Duodenal mucosa (tissue), 2 donors: ENCODE data around the gene ARHGAP18.

Source experiments
- H3K27ac ChIP-seq: one replicate; pipeline ENCODE4 v1.7.0; 2013; ENCODE audit warnings: low read depth, low read length
- H3K27me3 ChIP-seq, 2 donors: one replicate each; pipeline ENCODE4 v1.7.0; 2013; ENCODE audit warnings: low read length in 2 of 2, control low read depth in 1 of 2; ENCODE audit not compliant: insufficient read depth in 2 of 2, control insufficient read depth in 1 of 2
- H3K36me3 ChIP-seq, 2 donors: one replicate each; pipeline ENCODE4 v1.7.0; 2013; ENCODE audit warnings: low read length in 2 of 2, control low read depth in 1 of 2; ENCODE audit not compliant: insufficient read depth in 2 of 2, control insufficient read depth in 1 of 2
- H3K4me1 ChIP-seq, 2 donors: one replicate each; pipeline ENCODE4 v1.7.0; 2013; ENCODE audit warnings: low read length in 2 of 2, control low read depth in 1 of 2; ENCODE audit not compliant: insufficient read depth in 2 of 2, control insufficient read depth in 1 of 2
- H3K4me3 ChIP-seq, 2 donors: one replicate each; pipeline ENCODE4 v1.7.0; 2013; ENCODE audit warnings: low read length in 2 of 2, low read depth in 1 of 2
- H3K9ac ChIP-seq, 2 donors: one replicate each; pipeline ENCODE4 v1.7.0; 2013; ENCODE audit warnings: low read length in 2 of 2, low read depth in 1 of 2
- H3K9me3 ChIP-seq, 2 donors: one replicate each; pipeline ENCODE4 v1.7.0; 2013; ENCODE audit warnings: low read length in 2 of 2, control low read depth in 1 of 2; ENCODE audit not compliant: control insufficient read depth in 1 of 2

The ARHGAP18 gene

DNA sequence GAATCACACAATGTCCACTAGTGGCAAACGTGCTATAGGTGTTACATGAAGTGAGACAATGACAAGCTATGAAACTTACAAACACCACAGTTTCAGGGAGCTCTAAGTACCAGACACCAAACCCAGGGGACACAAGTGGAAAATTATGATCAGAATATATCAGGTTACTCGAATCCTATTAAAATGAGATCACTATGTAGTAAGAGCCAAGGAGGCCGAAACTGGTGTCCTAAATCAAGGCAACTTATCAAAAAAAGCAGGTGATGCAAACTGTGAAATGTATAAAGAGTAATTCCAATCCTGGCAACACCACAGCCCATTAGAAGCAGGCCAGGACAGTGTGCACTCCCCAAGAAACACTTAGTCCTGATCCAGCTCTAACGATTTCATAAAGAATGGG lies 100.3 kb downstream of the ARHGAP18 start:
- peaks cover 7 to 20% of the 10 kb centered on the region in 2 donors for H3K36me3 ChIP-seq
- no peaks in the 10 kb centered on the region for H3K27me3 ChIP-seq
- H3K9ac ChIP-seq = no peak overlapping the region
- H3K9me3 ChIP-seq = no peaks in the 10 kb centered on the region
- no peak overlapping the region for H3K27ac ChIP-seq
- no peak overlapping the region for H3K4me3 ChIP-seq
- H3K4me1 ChIP-seq = peaks cover 0 to 4% of the 10 kb centered on the region in 2 donors

DNA sequence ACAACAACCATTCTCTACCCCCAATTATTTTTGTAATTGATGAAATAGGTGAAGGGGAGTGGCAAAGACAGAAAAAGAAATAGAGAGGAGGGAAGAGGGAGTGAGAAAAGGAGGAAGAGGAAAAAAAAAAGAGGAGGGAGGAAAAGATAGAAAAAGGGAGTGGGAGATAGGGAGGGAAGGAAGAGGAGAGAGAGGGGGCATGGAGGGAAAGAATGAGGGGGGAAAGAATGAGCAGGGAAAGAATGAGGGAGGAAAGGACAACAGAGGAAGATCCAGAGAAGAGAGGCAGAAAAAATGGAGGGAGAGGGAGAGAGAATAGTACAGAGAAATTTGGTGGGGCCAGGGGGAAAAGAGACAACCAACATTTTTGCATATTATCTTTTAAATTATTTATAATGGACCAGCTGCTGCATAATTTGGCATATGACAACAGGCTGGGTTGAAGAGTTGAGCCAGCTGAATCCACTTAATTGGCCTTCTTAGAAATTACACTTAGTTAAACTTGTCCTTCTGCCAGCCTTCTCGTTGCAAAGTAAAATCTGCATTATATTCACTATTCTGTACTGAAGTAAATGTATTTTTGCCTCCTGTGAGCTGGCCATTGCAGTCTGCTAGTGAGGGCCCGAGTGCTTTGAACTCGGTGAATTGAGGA lies 101.0 kb downstream of the ARHGAP18 start:
- Histone ChIP-seq H3K9me3 (no peaks in the 10 kb centered on the region), H3K4me1 (peaks cover 0 to 4% of the 10 kb centered on the region in 2 donors), H3K27ac (no peak overlapping the region), H3K4me3 (no peak overlapping the region), H3K9ac (no peak overlapping the region), H3K36me3 (peaks cover 7 to 21% of the 10 kb centered on the region in 2 donors), H3K27me3 (no peaks in the 10 kb centered on the region)

DNA sequence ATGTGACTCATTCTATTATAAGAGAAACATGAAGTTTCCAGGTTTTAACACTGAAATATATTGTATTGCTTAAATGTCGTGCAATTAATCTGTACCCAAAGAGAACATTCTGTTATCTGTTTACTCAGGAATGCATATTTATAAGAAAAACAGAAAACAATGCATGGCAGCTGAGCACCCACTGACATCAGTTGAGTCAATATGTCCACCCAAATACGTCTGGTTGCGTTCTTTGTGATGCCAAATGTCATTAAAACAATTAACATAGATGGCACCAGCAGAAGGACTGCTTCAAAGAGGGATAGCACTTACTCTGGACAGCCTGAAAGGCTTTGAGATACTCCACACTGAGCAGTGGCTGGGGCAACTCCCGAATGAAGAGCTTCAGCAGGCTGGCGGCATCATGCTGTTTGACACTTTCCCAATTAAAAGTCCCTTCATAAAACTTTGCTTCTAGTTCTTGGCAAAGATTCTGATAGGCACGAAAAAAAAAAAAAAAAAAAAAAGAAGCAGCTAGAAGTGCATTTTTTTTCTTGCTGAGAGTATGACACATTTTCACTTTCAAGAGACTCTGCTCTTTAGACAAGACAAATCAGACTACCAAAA lies 102.3 kb downstream of the ARHGAP18 start:
- peaks cover 10 to 24% of the 10 kb centered on the region in 2 donors for H3K36me3 ChIP-seq
- no peaks in the 10 kb centered on the region for H3K9me3 ChIP-seq
- H3K4me1 ChIP-seq = peaks cover 0 to 4% of the 10 kb centered on the region in 2 donors
- no peaks in the 10 kb centered on the region for H3K27me3 ChIP-seq
- no peak overlapping the region for H3K27ac ChIP-seq
- no peak overlapping the region for H3K4me3 ChIP-seq
- H3K9ac ChIP-seq = no peak overlapping the region

DNA sequence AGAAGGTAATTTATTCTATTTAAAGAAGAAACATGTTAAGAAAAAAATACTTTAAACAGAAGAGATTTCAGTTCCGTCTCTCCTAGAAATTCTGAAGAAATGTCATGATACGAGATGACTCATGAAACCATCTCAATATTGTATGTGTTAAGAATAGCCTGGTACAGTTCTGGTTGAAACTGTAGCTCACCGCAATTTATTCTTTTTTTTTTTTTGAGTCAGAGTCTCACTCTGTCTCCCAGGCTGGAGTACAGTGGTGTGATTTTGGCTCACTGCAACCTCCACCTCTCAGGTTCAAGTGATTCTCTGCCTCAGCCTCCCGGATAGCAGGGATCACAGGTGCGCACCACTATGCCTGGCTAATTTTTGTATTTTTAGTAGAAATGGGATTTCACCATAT lies 103.3 kb downstream of the ARHGAP18 start:
- Histone ChIP-seq H3K27me3 (no peaks in the 10 kb centered on the region), H3K27ac (no peak overlapping the region), H3K36me3 (peaks cover 10 to 21% of the 10 kb centered on the region in 2 donors), H3K4me1 (no peaks in the 10 kb centered on the region), H3K9ac (no peak overlapping the region), H3K9me3 (no peaks in the 10 kb centered on the region), H3K4me3 (no peak overlapping the region)

DNA sequence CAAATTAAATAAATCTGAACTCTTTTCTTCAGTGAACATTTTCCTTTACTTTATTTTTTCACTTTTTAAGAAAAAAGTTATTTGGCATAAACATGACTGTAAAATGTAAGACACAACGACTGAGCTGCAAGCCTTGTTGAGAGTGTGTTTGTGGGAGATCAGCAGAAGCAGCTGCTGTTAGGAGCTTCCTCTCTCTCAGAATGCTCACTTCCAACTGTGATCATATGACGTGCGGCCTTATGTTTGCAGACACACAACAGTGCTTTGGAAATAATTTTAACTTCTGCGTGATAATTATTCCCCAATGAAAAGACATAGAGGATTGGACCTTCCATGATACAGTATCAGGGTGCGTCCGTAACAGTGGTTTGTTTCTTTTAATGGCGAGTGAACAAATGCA lies 104.0 kb downstream of the ARHGAP18 start:
- peaks cover 10 to 21% of the 10 kb centered on the region in 2 donors for H3K36me3 ChIP-seq
- no peaks in the 10 kb centered on the region for H3K9me3 ChIP-seq
- H3K9ac ChIP-seq = no peak overlapping the region
- no peaks in the 10 kb centered on the region for H3K27me3 ChIP-seq
- H3K4me3 ChIP-seq = no peak overlapping the region
- H3K4me1 ChIP-seq = no peaks in the 10 kb centered on the region
- H3K27ac ChIP-seq = no peak overlapping the region

DNA sequence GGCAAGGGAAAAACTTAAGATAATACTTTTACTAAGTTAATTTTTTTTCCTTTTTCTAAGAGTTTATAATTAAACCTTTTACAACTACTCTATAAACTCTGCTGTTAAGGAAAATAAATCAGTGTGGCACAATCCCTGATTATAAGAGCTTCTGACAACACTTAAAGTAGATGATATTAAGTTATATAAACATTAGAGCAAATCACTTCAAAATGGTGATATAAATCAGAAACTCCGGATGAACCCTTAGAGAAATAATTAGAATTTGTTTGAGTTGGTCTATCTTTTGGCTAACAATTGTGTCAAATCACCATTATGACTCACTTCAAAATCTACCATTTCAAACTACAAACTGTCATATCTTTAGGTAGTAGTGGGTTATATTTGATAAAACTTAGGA lies 104.9 kb downstream of the ARHGAP18 start:
- no peak overlapping the region for H3K27ac ChIP-seq

DNA sequence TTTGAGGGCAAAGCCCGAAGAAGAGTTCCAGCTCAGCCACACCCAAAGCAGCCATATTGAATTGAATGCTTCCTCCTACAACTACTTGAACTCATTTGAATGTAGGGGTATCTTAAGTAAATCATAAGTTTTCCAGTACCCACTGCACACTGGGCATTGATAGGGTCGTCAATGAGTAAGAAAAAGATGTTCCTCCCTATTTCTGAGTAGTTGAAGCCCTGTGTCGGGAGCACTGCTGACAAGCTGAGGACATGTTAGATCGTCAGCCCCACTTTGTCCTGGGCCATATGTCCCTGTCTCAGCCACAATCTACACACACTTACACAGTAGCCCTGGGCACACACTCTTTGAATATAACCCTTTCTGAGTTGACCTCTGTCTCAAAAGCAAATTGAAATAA lies 105.7 kb downstream of the ARHGAP18 start:
- Histone ChIP-seq H3K9me3 (no peaks in the 10 kb centered on the region), H3K9ac (no peak overlapping the region), H3K4me3 (no peak overlapping the region), H3K36me3 (peaks cover 10 to 18% of the 10 kb centered on the region in 2 donors), H3K27ac (no peak overlapping the region), H3K27me3 (no peaks in the 10 kb centered on the region), H3K4me1 (no peaks in the 10 kb centered on the region)

More for the DNA sequence above, 104.9 kb downstream of the ARHGAP18 start:
- Histone ChIP-seq H3K27me3 (no peaks in the 10 kb centered on the region), H3K9me3 (no peaks in the 10 kb centered on the region), H3K9ac (no peak overlapping the region), H3K4me3 (no peak overlapping the region), H3K4me1 (no peaks in the 10 kb centered on the region), H3K36me3 (peaks cover 10 to 21% of the 10 kb centered on the region in 2 donors)

DNA sequence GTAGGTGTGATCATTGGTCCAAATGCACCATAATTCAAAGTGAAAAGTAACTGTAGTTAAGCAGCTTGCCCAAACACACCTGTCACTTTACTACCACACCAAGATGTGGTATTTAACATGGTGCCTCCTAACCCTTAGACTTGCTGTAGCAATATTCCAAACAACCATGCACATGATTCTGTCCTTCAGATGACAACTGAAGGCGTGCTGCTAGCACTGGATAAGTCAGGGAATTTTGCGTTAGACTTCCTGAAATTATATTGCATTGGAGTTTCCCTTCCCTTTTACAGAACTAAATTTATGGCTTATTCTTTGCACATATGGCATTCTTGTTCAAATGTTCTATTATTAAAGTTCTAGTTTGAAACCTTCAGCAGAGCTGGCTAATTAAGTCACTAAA lies 106.2 kb downstream of the ARHGAP18 start:
- H3K36me3 ChIP-seq = peaks cover 10 to 18% of the 10 kb centered on the region in 2 donors
- H3K4me3 ChIP-seq = no peak overlapping the region
- H3K9me3 ChIP-seq = no peaks in the 10 kb centered on the region
- no peaks in the 10 kb centered on the region for H3K4me1 ChIP-seq
- H3K27ac ChIP-seq = no peak overlapping the region
- H3K9ac ChIP-seq = no peak overlapping the region
- no peaks in the 10 kb centered on the region for H3K27me3 ChIP-seq

DNA sequence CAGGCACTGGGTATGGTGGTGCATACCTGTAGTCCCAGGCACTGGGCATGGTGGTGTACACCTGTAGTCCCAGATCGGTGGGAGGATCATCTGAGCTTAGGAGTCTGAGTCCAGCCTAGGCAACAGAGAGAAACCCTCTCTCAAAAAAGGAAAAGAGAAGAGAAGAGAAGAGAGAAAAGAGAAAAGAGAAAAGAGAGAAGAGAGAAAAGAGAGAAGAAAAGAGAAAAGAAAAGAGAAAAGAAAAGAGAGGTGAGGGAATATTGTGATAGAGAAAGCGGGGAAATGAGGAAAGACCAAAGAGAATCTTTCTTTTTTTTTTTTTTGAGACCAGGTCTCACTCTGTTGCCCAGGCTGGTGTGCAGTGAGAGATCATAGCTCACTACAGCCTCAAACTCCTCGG lies 108.7 kb downstream of the ARHGAP18 start:
- Histone ChIP-seq H3K27ac (no peak overlapping the region), H3K4me3 (no peak overlapping the region), H3K9ac (no peak overlapping the region), H3K27me3 (no peaks in the 10 kb centered on the region), H3K9me3 (no peaks in the 10 kb centered on the region), H3K36me3 (peaks cover 7 to 10% of the 10 kb centered on the region in 2 donors), H3K4me1 (no peaks in the 10 kb centered on the region)

DNA sequence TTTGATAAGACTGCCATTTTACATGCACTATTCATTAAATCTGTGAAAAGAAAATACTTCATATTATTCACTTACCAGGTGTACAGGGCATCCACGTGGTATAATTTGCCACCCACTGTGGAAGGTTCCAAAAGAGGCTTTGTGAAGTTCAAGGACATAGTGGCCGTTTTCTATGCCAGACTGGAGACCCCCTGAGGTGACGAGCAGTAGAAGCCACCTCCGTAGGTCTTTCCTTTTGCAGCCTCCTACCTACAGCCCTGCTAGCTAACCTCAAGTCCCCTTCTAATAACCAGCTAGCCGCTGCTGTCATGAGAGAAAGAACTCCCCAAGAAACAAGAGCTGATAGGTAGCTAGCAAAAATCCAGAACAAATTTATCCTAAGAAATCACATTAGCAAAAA lies 110.5 kb downstream of the ARHGAP18 start:
- H3K9me3 ChIP-seq = no peaks in the 10 kb centered on the region
- no peak overlapping the region for H3K27ac ChIP-seq
- no peak overlapping the region for H3K4me3 ChIP-seq
- H3K27me3 ChIP-seq = no peaks in the 10 kb centered on the region
- H3K36me3 ChIP-seq = peaks cover 7 to 11% of the 10 kb centered on the region in 2 donors
- no peaks in the 10 kb centered on the region for H3K4me1 ChIP-seq
- no peak overlapping the region for H3K9ac ChIP-seq
